Measurements from ENCODE around the gene HTR7.

HTR7 gene

GRCh38 chr10:90806677-90807076 is 51.2 kb downstream of the HTR7 start:
- no peak for TF ChIP-seq CTCF (IDR thresholded peaks at IDR 0.05; ENCODE audit: borderline replicate concordance, insufficient read depth, low read depth, low read length)
- no peak overlapping the region for H3K4me3 ChIP-seq (ENCODE audit: low read depth, low read length)

- TF ChIP-seq CTCF (IDR thresholded peaks at IDR 0.05; ENCODE audit: borderline replicate concordance, insufficient read depth, low read depth, low read length), result no peak
- no peak overlapping the region for H3K4me3 ChIP-seq (ENCODE audit: low read depth, low read length)
Observed at GRCh38 chr10:90805206-90805605, 52.6 kb downstream of the HTR7 start.

DNA sequence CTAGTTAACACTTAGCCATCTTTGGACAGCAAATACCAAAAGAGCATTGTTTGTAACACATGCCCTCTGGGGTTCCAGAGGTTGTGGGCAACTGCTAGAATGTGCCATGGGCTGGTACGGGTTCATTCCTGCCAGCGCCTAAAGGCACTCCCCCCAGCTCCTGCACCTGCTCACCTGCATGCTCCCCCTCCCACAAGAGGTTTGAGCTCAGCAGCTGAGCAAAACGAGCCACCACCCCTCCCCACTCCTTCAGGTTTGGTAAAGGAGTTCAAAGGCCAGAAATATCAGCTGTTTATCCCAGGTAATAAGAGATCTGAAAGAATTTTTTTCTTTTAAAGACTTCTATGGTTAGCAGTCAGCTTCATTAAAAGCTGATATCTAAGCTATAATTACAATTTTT is 53.5 kb downstream of the HTR7 start:
- H3K4me3 ChIP-seq (ENCODE audit: low read depth, low read length), result no peak overlapping the region
- TF ChIP-seq CTCF (IDR thresholded peaks at IDR 0.05; ENCODE audit: borderline replicate concordance, insufficient read depth, low read depth, low read length), result no peak

DNA sequence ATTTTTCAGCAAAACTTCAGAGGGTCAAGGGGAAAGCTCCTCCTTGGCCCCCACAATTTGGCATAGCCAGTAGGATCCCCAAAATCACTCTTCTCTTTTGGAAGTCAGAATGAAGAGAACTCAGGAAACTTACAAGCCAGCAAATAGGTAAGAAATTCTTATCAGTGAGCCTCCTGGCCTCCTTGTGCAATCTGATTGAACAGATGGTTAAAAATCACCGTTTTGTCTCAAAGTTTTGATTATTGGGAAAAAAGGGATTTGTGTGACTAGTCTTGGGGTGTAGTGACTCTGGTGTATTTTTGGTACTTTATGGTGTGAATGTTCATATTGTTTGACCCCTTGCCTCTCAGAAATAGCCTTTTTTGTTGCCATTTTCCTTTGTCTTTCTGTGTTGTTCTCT is 56.2 kb downstream of the HTR7 start:
- H3K4me3 ChIP-seq (ENCODE audit: low read depth, low read length), result no peak overlapping the region
- no peak for TF ChIP-seq CTCF (IDR thresholded peaks at IDR 0.05; ENCODE audit: borderline replicate concordance, insufficient read depth, low read depth, low read length)

GRCh38 chr10:90800232-90800796 is 57.5 kb downstream of the HTR7 start:
- no peak for TF ChIP-seq CTCF (IDR thresholded peaks at IDR 0.05; ENCODE audit: borderline replicate concordance, insufficient read depth, low read depth, low read length)
- H3K4me3 ChIP-seq (ENCODE audit: low read depth, low read length), result no peak overlapping the region

- no peak for TF ChIP-seq CTCF (IDR thresholded peaks at IDR 0.05; ENCODE audit: borderline replicate concordance, insufficient read depth, low read depth, low read length)
- H3K4me3 ChIP-seq (ENCODE audit: low read depth, low read length), result no peak overlapping the region
Observed at GRCh38 chr10:90799172-90799571, 58.7 kb downstream of the HTR7 start.

- H3K4me3 ChIP-seq (ENCODE audit: low read depth, low read length), result no peak overlapping the region
- no peak for TF ChIP-seq CTCF (IDR thresholded peaks at IDR 0.05; ENCODE audit: borderline replicate concordance, insufficient read depth, low read depth, low read length)
Observed at GRCh38 chr10:90798482-90798881, 59.4 kb downstream of the HTR7 start.

Data from GM12875 (cell line).